ENCODE data around the gene ADO. TPM values are rescaled to one million over a fixed set of nuclear protein-coding genes. Genes with fewer than 3 reads are reported as not detected.
A peak's percentile ranks its signal among the peaks of the same experiment; 100 is the strongest.
"Not testable (repeated sequence)": the region's sequence is repeated elsewhere in the genome, so short reads cannot be mapped to it uniquely, and the experiment has no call there.

Gene ADO
- total RNA-seq (2014; rRNA removed; shearing (Covaris generic); ENCODE audit: low replicate concordance) = 20.2 and 20.8 TPM in 2 replicates

DNA sequence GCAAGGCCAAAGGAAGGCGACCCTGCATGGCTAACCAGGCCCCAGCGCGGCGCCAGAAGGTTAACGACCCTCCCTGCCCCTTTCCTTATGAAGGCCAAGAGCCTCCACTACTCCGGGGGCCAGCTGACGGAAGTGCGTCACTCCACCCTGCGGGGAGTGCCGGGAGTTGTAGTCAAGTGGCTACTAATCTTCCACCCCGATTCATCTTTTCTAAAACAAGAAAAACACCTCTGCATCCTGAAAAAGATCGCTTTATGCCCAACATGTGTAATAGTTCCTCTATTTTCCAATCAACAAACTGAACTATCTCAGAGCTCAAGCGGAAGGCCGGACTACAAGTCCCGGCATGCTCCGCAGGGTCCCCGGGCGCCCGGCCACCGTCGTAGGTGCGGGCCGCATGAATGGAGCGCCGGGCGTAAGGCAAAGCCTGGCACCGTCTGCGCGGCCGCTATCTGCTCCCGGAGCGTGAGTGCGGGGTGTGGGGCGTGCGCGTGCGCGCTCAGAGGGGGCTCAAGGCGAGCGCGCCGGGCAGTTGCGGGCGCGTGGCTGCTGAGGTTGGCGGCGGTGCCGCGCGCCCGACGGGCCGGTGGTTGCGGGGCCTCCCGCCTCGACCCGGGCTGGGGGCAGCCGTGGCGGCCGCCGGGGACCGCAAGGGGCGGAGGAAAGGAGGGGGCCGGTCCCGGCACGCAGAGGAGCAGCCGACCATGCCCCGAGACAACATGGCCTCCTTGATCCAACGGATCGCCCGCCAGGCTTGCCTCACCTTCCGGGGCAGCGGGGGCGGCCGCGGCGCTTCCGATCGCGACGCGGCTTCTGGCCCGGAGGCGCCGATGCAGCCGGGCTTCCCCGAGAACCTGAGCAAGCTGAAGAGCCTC is at the start of gene ADO:
Gene ADO, plus strand, starts transcription at position 365 of the 875 bp plus-strand sequence. Its CDS starts 340 bp downstream, at position 705.
- Histone ChIP-seq H3K27me3 (no peaks in the 10 kb centered on the region), H3K36me3 (peaks cover 8% of the 10 kb centered on the region; the same call in 1 of the 2 replicates), H3K4me3 (peak within 1 kb of the TSS; percentile 64), H3K9me3 (no peaks in the 10 kb centered on the region)
- DNase-seq = peak; percentile 87

- Histone ChIP-seq H3K36me3 (no peaks in the 10 kb centered on the region), H3K27me3 (no peaks in the 10 kb centered on the region), H3K9me3 (no peaks in the 10 kb centered on the region), H3K4me3 (no peak overlapping the region)
- DNase-seq = no peak
Observed at GRCh38 chr10:62754963-62755362, 49.6 kb upstream of the ADO start.

- Histone ChIP-seq H3K9me3 (no peaks in the 10 kb centered on the region), H3K4me3 (no peak overlapping the region), H3K36me3 (no peaks in the 10 kb centered on the region), H3K27me3 (no peaks in the 10 kb centered on the region)
- no peak for DNase-seq
Observed at GRCh38 chr10:62755662-62756653, 48.6 kb upstream of the ADO start.

- H3K27me3 ChIP-seq = no peaks in the 10 kb centered on the region
- no peaks in the 10 kb centered on the region for H3K36me3 ChIP-seq
- no peak for DNase-seq
- H3K9me3 ChIP-seq = no peaks in the 10 kb centered on the region
- H3K4me3 ChIP-seq = no peak overlapping the region
Observed at GRCh38 chr10:62759599-62760175, 44.8 kb upstream of the ADO start.

- H3K9me3 ChIP-seq = no peaks in the 10 kb centered on the region
- no peak overlapping the region for H3K4me3 ChIP-seq
- DNase-seq = no peak
- H3K36me3 ChIP-seq = no peaks in the 10 kb centered on the region
- no peaks in the 10 kb centered on the region for H3K27me3 ChIP-seq
Observed at GRCh38 chr10:62760401-62760800, 44.1 kb upstream of the ADO start.

- DNase-seq = no peak
- no peaks in the 10 kb centered on the region for H3K27me3 ChIP-seq
- no peaks in the 10 kb centered on the region for H3K9me3 ChIP-seq
- no peaks in the 10 kb centered on the region for H3K36me3 ChIP-seq
- H3K4me3 ChIP-seq = no peak overlapping the region
Observed at GRCh38 chr10:62761115-62761514, 43.4 kb upstream of the ADO start.

- no peaks in the 10 kb centered on the region for H3K27me3 ChIP-seq
- H3K4me3 ChIP-seq = no peak overlapping the region
- no peak for DNase-seq
- H3K36me3 ChIP-seq = no peaks in the 10 kb centered on the region
- no peaks in the 10 kb centered on the region for H3K9me3 ChIP-seq
Observed at GRCh38 chr10:62763155-62763554, 41.4 kb upstream of the ADO start.

GRCh38 chr10:62764011-62764410 is 40.5 kb upstream of the ADO start:
- H3K4me3 ChIP-seq = no peak overlapping the region
- no peaks in the 10 kb centered on the region for H3K36me3 ChIP-seq
- H3K27me3 ChIP-seq = no peaks in the 10 kb centered on the region
- no peaks in the 10 kb centered on the region for H3K9me3 ChIP-seq
- DNase-seq = no peak

DNA sequence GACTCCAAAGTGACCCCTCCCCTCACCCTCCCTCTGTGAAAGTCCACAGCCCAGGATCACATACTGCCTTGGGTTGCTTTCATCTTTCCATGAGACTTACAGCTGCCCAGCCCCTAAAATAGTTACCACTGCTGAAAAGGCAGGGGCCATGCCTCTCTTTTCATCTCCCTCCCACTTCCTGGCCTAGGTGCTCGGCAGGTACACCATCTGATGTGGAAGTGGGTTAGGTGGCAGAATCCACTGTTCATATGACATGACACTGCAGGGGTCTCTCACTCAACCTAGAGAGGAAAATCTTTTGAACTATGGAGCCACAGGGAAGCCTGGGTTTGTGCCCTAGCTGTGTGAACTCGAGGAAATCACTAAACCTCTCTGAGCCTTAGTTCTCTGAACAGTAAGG is 38.8 kb upstream of the ADO start:
- Histone ChIP-seq H3K4me3 (no peak overlapping the region), H3K9me3 (no peaks in the 10 kb centered on the region), H3K36me3 (no peaks in the 10 kb centered on the region), H3K27me3 (no peaks in the 10 kb centered on the region)
- no peak for DNase-seq

DNA sequence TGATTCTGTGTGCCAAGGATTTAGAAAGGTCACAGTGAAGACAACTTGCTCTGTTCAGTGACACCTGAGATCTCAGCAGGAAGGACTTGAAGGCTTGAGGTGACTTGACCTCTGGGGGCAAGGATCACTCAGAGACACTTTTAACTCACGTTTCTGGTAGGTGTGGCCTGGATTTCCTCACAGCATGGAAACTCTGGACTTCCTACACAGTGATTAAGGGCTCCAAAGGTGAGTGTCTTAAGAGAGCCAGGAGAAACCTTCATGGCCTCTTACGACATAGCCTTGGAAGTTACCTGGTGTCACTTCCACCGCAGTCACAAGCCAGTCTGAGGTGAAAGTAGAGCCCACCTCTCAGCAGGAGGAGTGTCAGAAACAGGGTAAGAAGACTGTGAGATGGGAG is 38.1 kb upstream of the ADO start:
- H3K27me3 ChIP-seq = no peaks in the 10 kb centered on the region
- DNase-seq = no peak
- no peaks in the 10 kb centered on the region for H3K9me3 ChIP-seq
- H3K36me3 ChIP-seq = no peaks in the 10 kb centered on the region
- H3K4me3 ChIP-seq = no peak overlapping the region

GRCh38 chr10:62769574-62770242 is 34.8 kb upstream of the ADO start:
- Histone ChIP-seq H3K27me3 (no peaks in the 10 kb centered on the region), H3K4me3 (no peak overlapping the region), H3K9me3 (no peaks in the 10 kb centered on the region), H3K36me3 (no peaks in the 10 kb centered on the region)
- DNase-seq = peak; percentile 12

GRCh38 chr10:62772186-62772974 is 32.1 kb upstream of the ADO start:
- no peak overlapping the region for H3K4me3 ChIP-seq
- no peaks in the 10 kb centered on the region for H3K36me3 ChIP-seq
- no peaks in the 10 kb centered on the region for H3K9me3 ChIP-seq
- DNase-seq = no peak
- H3K27me3 ChIP-seq = no peaks in the 10 kb centered on the region

DNA sequence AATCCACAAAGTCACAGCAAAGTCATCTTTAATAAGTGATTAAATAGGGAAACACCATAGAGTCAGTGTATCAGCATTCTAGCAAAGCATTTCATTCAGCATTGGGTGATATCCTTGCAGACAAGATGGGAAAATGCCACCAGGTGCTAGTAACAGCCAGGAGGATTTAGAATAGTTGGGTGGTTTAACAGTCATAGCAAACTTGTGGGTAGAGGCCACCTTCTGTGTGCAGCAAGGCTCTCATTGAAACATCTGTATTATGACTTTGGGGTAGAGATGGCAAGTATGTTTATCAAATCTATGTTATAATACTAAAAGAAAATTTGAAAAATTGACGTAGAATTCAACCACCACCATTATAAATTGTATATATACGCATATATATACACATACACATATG is 26.4 kb upstream of the ADO start:
- H3K9me3 ChIP-seq = no peaks in the 10 kb centered on the region
- no peaks in the 10 kb centered on the region for H3K36me3 ChIP-seq
- no peaks in the 10 kb centered on the region for H3K27me3 ChIP-seq
- no peak for DNase-seq
- no peak overlapping the region for H3K4me3 ChIP-seq

DNA sequence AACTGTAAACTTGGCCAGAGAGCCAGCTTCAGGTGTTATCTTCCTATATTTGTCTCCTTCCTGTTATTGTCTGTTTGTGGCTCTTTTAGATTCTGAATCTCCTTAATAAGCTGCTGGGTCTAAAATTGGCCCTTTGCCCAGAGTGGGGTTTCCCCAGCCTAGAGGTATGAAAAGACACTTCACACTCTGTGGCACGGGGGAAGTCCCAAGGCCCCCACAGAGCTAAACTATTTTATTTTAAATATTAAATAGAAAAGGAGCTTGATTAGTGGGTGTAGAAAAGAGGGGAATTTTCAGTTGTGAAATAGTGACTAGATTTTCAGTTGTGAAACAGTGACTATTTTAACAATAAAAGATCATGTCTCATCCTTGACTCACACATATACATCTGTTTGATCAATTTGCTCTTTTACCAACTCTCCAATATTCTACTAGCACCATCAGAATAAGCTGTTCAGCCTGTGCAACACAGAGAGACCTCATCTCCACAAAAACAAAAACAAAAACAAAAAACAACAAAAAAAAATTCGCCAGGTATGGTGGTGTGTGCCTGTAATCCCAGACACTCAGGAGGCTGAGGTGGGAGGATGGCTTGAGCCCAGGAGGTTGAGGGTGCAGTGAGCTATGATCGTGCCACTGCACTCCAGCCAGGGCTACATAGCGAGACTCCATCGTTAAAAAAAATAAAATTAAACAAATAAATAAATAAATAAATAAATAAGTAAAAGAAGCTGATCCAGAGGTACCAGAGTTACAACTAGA is 24.9 kb upstream of the ADO start:
- Histone ChIP-seq H3K9me3 (no peaks in the 10 kb centered on the region), H3K36me3 (no peaks in the 10 kb centered on the region), H3K27me3 (no peaks in the 10 kb centered on the region), H3K4me3 (no peak overlapping the region)
- DNase-seq = no peak

DNA sequence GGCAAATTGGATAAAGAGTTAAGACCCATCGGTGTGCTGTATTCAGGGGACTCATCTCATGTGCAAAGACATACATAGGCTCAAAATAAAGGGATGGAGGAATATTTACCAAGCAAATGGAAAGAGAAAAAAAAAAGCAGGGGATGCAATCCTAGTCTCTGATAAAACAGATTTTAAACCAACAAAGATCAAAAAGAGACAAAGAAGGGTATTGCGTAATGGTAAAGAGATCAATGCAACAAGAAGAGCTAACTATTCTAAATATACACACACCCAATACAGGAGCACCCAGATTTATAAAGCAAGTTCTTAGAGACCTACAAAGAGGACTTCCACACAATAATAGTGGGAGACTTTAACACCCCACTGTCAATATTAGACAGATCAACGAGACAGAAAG is 20.0 kb upstream of the ADO start:
- not testable (repeated sequence) for H3K9me3 ChIP-seq, H3K27me3 ChIP-seq, DNase-seq, H3K36me3 ChIP-seq, H3K4me3 ChIP-seq
